Adrenal gland (tissue), 5 donors: ENCODE measurements around the gene CHMP2B.

Source experiments
- CTCF ChIP-seq, 6 experiments: fragments of 450-650 bp in 4 of 6; fragments of 200-600 bp in 2 of 6; sonication (generic) in 1 of 6; IDR thresholded peaks; 1 replicate in 5 of 6; 2 replicates in 1 of 6; pipeline versions ENCODE4 v1.5.1 to v1.8.0; 2016 to 2021; ENCODE audit warnings: antibody characterized with exemption in 6 of 6, mild to moderate bottlenecking in 2 of 6, moderate library complexity in 1 of 6
- POLR2A ChIP-seq, 2 donors: fragments of 450-650 bp; IDR thresholded peaks; one replicate each; pipeline ENCODE4 v1.6.1; 2017; ENCODE audit warnings: antibody characterized with exemption in 2 of 2, mild to moderate bottlenecking in 2 of 2, moderate library complexity in 1 of 2
- donor health status: DM: no; HTN: no; CAD: no.

GRCh38 chr3:87267953-87268645 lies 41.0 kb downstream of the CHMP2B start:
- TF ChIP-seq POLR2A (IDR thresholded peaks at IDR 0.05) (no peak), CTCF (IDR thresholded peaks at IDR 0.05) (no peak)
